ENCODE measurements around the gene ANO10.

- TF ChIP-seq CTCF (IDR thresholded peaks at IDR 0.05) (no peak), EZH2 (IDR thresholded peaks at IDR 0.05; ENCODE audit: borderline replicate concordance, insufficient read depth, low read depth, low read length, poor library complexity, severe bottlenecking) (no peak)
These were observed 140.4 kb downstream of the ANO10 start for GRCh38 chr3:43481375-43481774.

Measured in B cell (primary cell).